Adipocyte (in vitro differentiated cells): ENCODE results near the gene ZNF32.

Experiments
- DNase-seq: peaks from one replicate; pipeline ENCODE4 v3.0.0-alpha.2; 2015; ENCODE audit warnings: low read depth
- H3K27me3 ChIP-seq: replicated peaks from 2 replicates; pipeline ENCODE4 v1.7.0; 2013; ENCODE audit warnings: mild to moderate bottlenecking, low read length, moderate library complexity; ENCODE audit not compliant: control insufficient read depth, insufficient read depth
- H3K36me3 ChIP-seq: 2 replicates; pipeline ENCODE4 v1.7.0; 2013; ENCODE audit warnings: low read length, mild to moderate bottlenecking, moderate library complexity; ENCODE audit not compliant: control insufficient read depth, insufficient read depth, severe bottlenecking
- H3K4me1 ChIP-seq: 2 replicates; pipeline ENCODE4 v1.7.0; 2013; ENCODE audit warnings: mild to moderate bottlenecking, low read length, moderate library complexity; ENCODE audit not compliant: control insufficient read depth, insufficient read depth
- H3K4me3 ChIP-seq: 2 replicates; pipeline ENCODE4 v1.7.0; 2013; ENCODE audit warnings: mild to moderate bottlenecking, low read length, moderate library complexity
- H3K9ac ChIP-seq: 2 replicates; pipeline ENCODE4 v1.7.0; 2013; ENCODE audit warnings: mild to moderate bottlenecking, low read length, moderate library complexity
- H3K9me3 ChIP-seq: 2 replicates; pipeline ENCODE4 v1.7.0; 2013; ENCODE audit warnings: mild to moderate bottlenecking, low read length, moderate library complexity; ENCODE audit not compliant: control insufficient read depth

Gene ZNF32

GRCh38 chr10:43689618-43689954 is 40.9 kb upstream of the ZNF32 start:
- Histone ChIP-seq H3K27me3 (peaks cover 3% of the 10 kb centered on the region), H3K9ac (peak overlapping the region; percentile 89), H3K36me3 (no peaks in the 10 kb centered on the region), H3K4me1 (peaks cover 32% of the 10 kb centered on the region), H3K4me3 (peak overlapping the region; percentile 85), H3K9me3 (no peaks in the 10 kb centered on the region)
- DNase-seq, result no peak

- peak overlapping the region; percentile 85 for H3K4me3 ChIP-seq
- peaks cover 32% of the 10 kb centered on the region for H3K4me1 ChIP-seq
Measured at GRCh38 chr10:43689007-43689491, 40.4 kb upstream of the ZNF32 start.

GRCh38 chr10:43688348-43688892 is 39.7 kb upstream of the ZNF32 start:
- no peak for DNase-seq
- Histone ChIP-seq H3K9me3 (no peaks in the 10 kb centered on the region), H3K27me3 (peaks cover 3% of the 10 kb centered on the region), H3K36me3 (no peaks in the 10 kb centered on the region), H3K9ac (no peak overlapping the region), H3K4me1 (peaks cover 32% of the 10 kb centered on the region), H3K4me3 (no peak overlapping the region)

More at GRCh38 chr10:43689007-43689491, 40.4 kb upstream of the ZNF32 start:
- Histone ChIP-seq H3K9me3 (no peaks in the 10 kb centered on the region), H3K36me3 (no peaks in the 10 kb centered on the region), H3K9ac (peak overlapping the region; percentile 89), H3K27me3 (peaks cover 3% of the 10 kb centered on the region)
- no peak for DNase-seq

- DNase-seq, result no peak
- no peak overlapping the region for H3K9ac ChIP-seq
- no peaks in the 10 kb centered on the region for H3K9me3 ChIP-seq
- peaks cover 3% of the 10 kb centered on the region for H3K27me3 ChIP-seq
- H3K36me3 ChIP-seq, result no peaks in the 10 kb centered on the region
- peaks cover 26% of the 10 kb centered on the region for H3K4me1 ChIP-seq
- no peak overlapping the region for H3K4me3 ChIP-seq
Measured at GRCh38 chr10:43687373-43687772, 38.7 kb upstream of the ZNF32 start.

GRCh38 chr10:43686414-43686813 is 37.7 kb upstream of the ZNF32 start:
- Histone ChIP-seq H3K4me1 (peaks cover 17% of the 10 kb centered on the region), H3K4me3 (no peak overlapping the region), H3K27me3 (peaks cover 3% of the 10 kb centered on the region), H3K36me3 (no peaks in the 10 kb centered on the region), H3K9ac (no peak overlapping the region), H3K9me3 (no peaks in the 10 kb centered on the region)
- DNase-seq, result no peak

GRCh38 chr10:43685744-43686143 is 37.1 kb upstream of the ZNF32 start:
- Histone ChIP-seq H3K9me3 (no peaks in the 10 kb centered on the region), H3K4me3 (no peak overlapping the region), H3K36me3 (no peaks in the 10 kb centered on the region), H3K9ac (no peak overlapping the region), H3K27me3 (peaks cover 3% of the 10 kb centered on the region), H3K4me1 (peaks cover 11% of the 10 kb centered on the region)
- DNase-seq, result no peak

GRCh38 chr10:43684292-43684559 is 35.5 kb upstream of the ZNF32 start:
- H3K9ac ChIP-seq, result no peak overlapping the region
- peaks cover 24% of the 10 kb centered on the region for H3K4me1 ChIP-seq
- no peaks in the 10 kb centered on the region for H3K9me3 ChIP-seq
- no peak overlapping the region for H3K4me3 ChIP-seq
- DNase-seq, result no peak
- no peaks in the 10 kb centered on the region for H3K36me3 ChIP-seq
- H3K27me3 ChIP-seq, result peaks cover 3% of the 10 kb centered on the region

GRCh38 chr10:43683451-43684291 is 35.0 kb upstream of the ZNF32 start:
- no peak overlapping the region for H3K4me3 ChIP-seq
- H3K9me3 ChIP-seq, result no peaks in the 10 kb centered on the region
- DNase-seq, result peak; percentile 15
- no peak overlapping the region for H3K9ac ChIP-seq
- peaks cover 28% of the 10 kb centered on the region for H3K4me1 ChIP-seq
- H3K36me3 ChIP-seq, result no peaks in the 10 kb centered on the region
- H3K27me3 ChIP-seq, result peaks cover 3% of the 10 kb centered on the region

GRCh38 chr10:43682956-43683355 is 34.3 kb upstream of the ZNF32 start:
- peaks cover 28% of the 10 kb centered on the region for H3K4me1 ChIP-seq
- H3K36me3 ChIP-seq, result no peaks in the 10 kb centered on the region
- no peak overlapping the region for H3K4me3 ChIP-seq
- H3K9me3 ChIP-seq, result no peaks in the 10 kb centered on the region
- no peak overlapping the region for H3K9ac ChIP-seq
- DNase-seq, result peak; percentile 17
- H3K27me3 ChIP-seq, result peaks cover 3% of the 10 kb centered on the region

GRCh38 chr10:43681721-43682120 is 33.0 kb upstream of the ZNF32 start:
- no peak for DNase-seq
- no peak overlapping the region for H3K4me3 ChIP-seq
- no peaks in the 10 kb centered on the region for H3K27me3 ChIP-seq
- no peaks in the 10 kb centered on the region for H3K9me3 ChIP-seq
- peaks cover 28% of the 10 kb centered on the region for H3K4me1 ChIP-seq
- no peak overlapping the region for H3K9ac ChIP-seq
- H3K36me3 ChIP-seq, result no peaks in the 10 kb centered on the region

GRCh38 chr10:43681220-43681619 is 32.5 kb upstream of the ZNF32 start:
- Histone ChIP-seq H3K36me3 (no peaks in the 10 kb centered on the region), H3K4me1 (peaks cover 28% of the 10 kb centered on the region), H3K9ac (no peak overlapping the region), H3K9me3 (peaks cover 3% of the 10 kb centered on the region), H3K27me3 (no peaks in the 10 kb centered on the region), H3K4me3 (no peak overlapping the region)
- no peak for DNase-seq
